Endothelial cell (in vitro differentiated cells): Measurements from ENCODE around the gene WHRN. TPM values are rescaled to one million over a fixed set of nuclear protein-coding genes. Genes with fewer than 3 reads are reported as not detected.

Experiments
- DNase-seq: peaks from one replicate; pipeline ENCODE4 v3.0.0; 2021; ENCODE audit warnings: low spot score
- H3K27ac Mint-ChIP-seq: one replicate; pipeline ENCODE4 v1.8.0; 2021; ENCODE audit warnings: mixed read lengths, inconsistent platforms; ENCODE audit not compliant: unreplicated experiment
- H3K27me3 Mint-ChIP-seq: one replicate; pipeline ENCODE4 v1.8.0; 2021; ENCODE audit warnings: mild to moderate bottlenecking, moderate library complexity, mixed read lengths, inconsistent platforms; ENCODE audit not compliant: unreplicated experiment
- H3K36me3 Mint-ChIP-seq: one replicate; pipeline ENCODE4 v1.8.0; 2021; ENCODE audit warnings: mild to moderate bottlenecking, low read depth, mixed read lengths, inconsistent platforms; ENCODE audit not compliant: unreplicated experiment
- H3K4me1 Mint-ChIP-seq: one replicate; pipeline ENCODE4 v1.8.0; 2021; ENCODE audit warnings: mild to moderate bottlenecking, mixed read lengths, inconsistent platforms; ENCODE audit not compliant: unreplicated experiment
- H3K4me3 Mint-ChIP-seq: one replicate; pipeline ENCODE4 v1.8.0; 2021; ENCODE audit warnings: mild to moderate bottlenecking, mixed read lengths, inconsistent platforms; ENCODE audit not compliant: unreplicated experiment
- H3K9me3 Mint-ChIP-seq: one replicate; pipeline ENCODE4 v1.8.0; 2021; ENCODE audit warnings: mixed read lengths, inconsistent platforms; ENCODE audit not compliant: unreplicated experiment
- CTCF ChIP-seq: fragments of 200-600 bp; sonication (generic); IDR thresholded peaks from one replicate; pipeline ENCODE4 v1.5.0; 2021; ENCODE audit warnings: antibody characterized with exemption; ENCODE audit not compliant: unreplicated experiment
- total RNA-seq: library from RNA; stranded (reverse); fragmentation: NEBNext Ultra II Directional; extraction: Animal tissue kit (Norgen Biotek cat#: 25700); gene quantifications from one replicate; pipeline ENCODE4 v1.2.1, GENCODE V29; 2021; ENCODE audit not compliant: unreplicated experiment

Gene WHRN
- total RNA-seq, 1 donor from 2014 or later, result 4.1 TPM

- TF ChIP-seq CTCF, result no peak
- Mint-ChIP-seq H3K36me3 (peaks cover 5% of the 10 kb centered on the region), H3K9me3 (no peaks in the 10 kb centered on the region), H3K27me3 (peaks cover 20% of the 10 kb centered on the region), H3K27ac (peak overlapping the region; percentile 36), H3K4me3 (peak overlapping the region; percentile 69), H3K4me1 (no peaks in the 10 kb centered on the region)
- no peak for DNase-seq
These were observed 1.5 kb downstream of the WHRN start for GRCh38 chr9:114503522-114504340.

- Mint-ChIP-seq H3K9me3 (no peaks in the 10 kb centered on the region), H3K4me1 (no peaks in the 10 kb centered on the region), H3K4me3 (no peak overlapping the region), H3K27me3 (peaks cover 20% of the 10 kb centered on the region), H3K27ac (peak overlapping the region; percentile 36), H3K36me3 (peaks cover 5% of the 10 kb centered on the region)
- no peak for DNase-seq
- TF ChIP-seq CTCF, result no peak
These were observed 2.3 kb downstream of the WHRN start for GRCh38 chr9:114503009-114503408.

GRCh38 chr9:114501796-114502682 is 3.2 kb downstream of the WHRN start:
- Mint-ChIP-seq H3K9me3 (no peaks in the 10 kb centered on the region), H3K4me1 (no peaks in the 10 kb centered on the region), H3K36me3 (peaks cover 5% of the 10 kb centered on the region), H3K27ac (peak overlapping the region; percentile 18), H3K4me3 (no peak overlapping the region), H3K27me3 (peaks cover 20% of the 10 kb centered on the region)
- DNase-seq, result no peak
- TF ChIP-seq CTCF, result no peak

DNA sequence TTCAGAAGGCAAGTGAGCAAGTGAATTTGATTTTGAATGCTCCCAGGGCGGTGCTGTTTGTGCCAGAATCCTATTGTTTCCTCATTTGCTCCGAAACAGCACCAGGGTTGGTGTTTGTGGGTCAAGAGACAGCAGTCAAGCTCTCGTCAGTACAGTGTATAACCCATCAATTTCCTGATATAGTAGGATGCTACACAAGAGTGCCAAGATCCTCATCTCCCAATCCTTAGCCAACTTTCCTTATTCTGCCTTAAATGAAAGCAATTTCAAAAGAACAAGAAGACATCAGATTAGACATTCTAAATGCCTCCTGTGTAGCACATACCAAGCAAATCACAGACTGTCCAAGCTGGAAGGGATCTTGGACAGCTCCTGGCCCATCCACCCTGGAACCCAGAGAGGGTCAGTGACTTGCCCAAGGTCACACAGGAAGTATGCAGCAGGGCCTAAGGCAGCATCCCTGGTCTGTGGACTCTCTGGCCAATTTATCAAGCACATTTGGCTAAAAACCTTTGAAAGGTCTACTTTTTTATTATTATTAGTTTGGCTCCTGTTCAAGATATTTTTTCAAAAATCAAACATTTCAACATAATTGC is 4.5 kb downstream of the WHRN start:
- no peak overlapping the region for H3K4me3 Mint-ChIP-seq
- H3K4me1 Mint-ChIP-seq, result no peaks in the 10 kb centered on the region
- no peak for DNase-seq
- no peaks in the 10 kb centered on the region for H3K36me3 Mint-ChIP-seq
- no peak for TF ChIP-seq CTCF
- H3K27me3 Mint-ChIP-seq, result peaks cover 18% of the 10 kb centered on the region
- no peaks in the 10 kb centered on the region for H3K9me3 Mint-ChIP-seq
- no peak overlapping the region for H3K27ac Mint-ChIP-seq
